A549 treated with CpdA at 1 μM for 4 hours (cell line): ENCODE measurements around the gene ZNF286A. TPM values are rescaled to one million over a fixed set of nuclear protein-coding genes. Genes with fewer than 3 reads are reported as not detected.

Experiments
- total RNA-seq: library from RNA; stranded (reverse); fragments of 200-300 nt; extraction: Qiagen RNA extraction; gene quantifications from 5 replicates; pipeline ENCODE4 v1.2.3, GENCODE V29; 2022; ENCODE audit warnings: low read depth

Gene ZNF286A
- total RNA-seq: 26.7 to 37.9 TPM (median 29.5 TPM) in 5 replicates

GRCh38 chr17:15699413-15699924 is at the start of gene ZNF286A:
Gene ZNF286A (plus strand): TSS chr17:15699752. CDS start chr17:15700330, 578 bp downstream.

GRCh38 chr17:15683824-15684478 is 15.6 kb upstream of the ZNF286A start, which contains the start of gene TRIM16:
Gene TRIM16 (minus strand): TSS chr17:15684311. CDS start chr17:15651609, 32,702 bp downstream.

GRCh38 chr17:15731900-15732299 is 32.3 kb downstream of the ZNF286A start, which contains the start of gene TBC1D26:
Gene TBC1D26 (plus strand): TSS chr17:15732283. CDS start chr17:15735349, 3,066 bp downstream.

Other genes with a start within 250 kb of the ZNF286A start
- 1.2 to 2.9 TPM (median 1.9 TPM) in 5 replicates for gene CDRT4, start 232.1 kb upstream of the ZNF286A start, total RNA-seq
- 8.8 to 14.7 TPM (median 10.0 TPM) in 5 replicates for gene TVP23C, start 136.3 kb upstream of the ZNF286A start, total RNA-seq
- gene FBXW10B, start 80.0 kb upstream of the ZNF286A start, total RNA-seq: 2.2 to 4.2 TPM (median 3.7 TPM) in 5 replicates
- gene TRIM16, start 15.4 kb upstream of the ZNF286A start, total RNA-seq: 245 to 303 TPM (median 258 TPM) in 5 replicates
- gene TBC1D26, start 32.5 kb downstream of the ZNF286A start, total RNA-seq: 0.05 TPM in 1 of 5 replicates, not detected in the others
- 9.8 to 13.9 TPM (median 12.2 TPM) in 5 replicates for gene ADORA2B, start 245.4 kb downstream of the ZNF286A start, total RNA-seq